ENCODE results near the gene TBPL1. TPM values are rescaled to one million over a fixed set of nuclear protein-coding genes. Genes with fewer than 3 reads are reported as not detected.
A peak's percentile ranks its signal among the peaks of the same experiment; 100 is the strongest.
"Not testable (repeated sequence)": the region's sequence is repeated elsewhere in the genome, so short reads cannot be mapped to it uniquely, and the experiment has no call there.

Gene TBPL1
- total and polyA plus RNA-seq, 2 experiments from 2014 or later = 14.7 to 32.1 TPM

DNA sequence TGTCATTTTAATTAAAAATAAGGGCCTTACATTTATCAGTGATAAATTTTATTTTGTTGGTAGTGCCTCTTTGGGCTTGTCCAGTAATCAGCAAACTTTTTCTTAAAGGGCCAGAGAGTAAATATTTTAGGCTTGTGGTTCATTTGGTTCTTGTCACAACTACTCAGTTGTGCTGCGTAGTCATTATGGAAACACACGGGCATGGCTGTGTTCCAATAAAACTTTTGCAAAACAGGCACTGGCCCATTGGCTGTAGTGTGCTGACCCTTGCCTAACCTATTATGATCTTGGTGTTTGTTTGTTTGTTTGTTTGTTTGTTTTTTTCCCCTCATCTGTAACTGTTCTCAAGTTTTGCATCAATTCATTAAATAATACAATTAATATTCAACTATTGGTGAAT lies 19.4 kb downstream of the TBPL1 start:
- no peak for DNase-seq (ENCODE audit: low read depth in 1 of 2, low spot score in 1 of 2)
- TF ChIP-seq CTCF (IDR thresholded peaks at IDR 0.05; ENCODE audit: low read depth, low read length) = no peak
- H3K27me3 ChIP-seq = no peaks in the 10 kb centered on the region
- no peaks in the 10 kb centered on the region for H3K36me3 ChIP-seq
- H3K4me1 ChIP-seq (ENCODE audit: low read depth) = no peaks in the 10 kb centered on the region
- no peak overlapping the region for H3K27ac ChIP-seq
- no peak overlapping the region for H3K4me3 ChIP-seq
- H3K9me3 ChIP-seq (ENCODE audit: low read depth) = no peaks in the 10 kb centered on the region

DNA sequence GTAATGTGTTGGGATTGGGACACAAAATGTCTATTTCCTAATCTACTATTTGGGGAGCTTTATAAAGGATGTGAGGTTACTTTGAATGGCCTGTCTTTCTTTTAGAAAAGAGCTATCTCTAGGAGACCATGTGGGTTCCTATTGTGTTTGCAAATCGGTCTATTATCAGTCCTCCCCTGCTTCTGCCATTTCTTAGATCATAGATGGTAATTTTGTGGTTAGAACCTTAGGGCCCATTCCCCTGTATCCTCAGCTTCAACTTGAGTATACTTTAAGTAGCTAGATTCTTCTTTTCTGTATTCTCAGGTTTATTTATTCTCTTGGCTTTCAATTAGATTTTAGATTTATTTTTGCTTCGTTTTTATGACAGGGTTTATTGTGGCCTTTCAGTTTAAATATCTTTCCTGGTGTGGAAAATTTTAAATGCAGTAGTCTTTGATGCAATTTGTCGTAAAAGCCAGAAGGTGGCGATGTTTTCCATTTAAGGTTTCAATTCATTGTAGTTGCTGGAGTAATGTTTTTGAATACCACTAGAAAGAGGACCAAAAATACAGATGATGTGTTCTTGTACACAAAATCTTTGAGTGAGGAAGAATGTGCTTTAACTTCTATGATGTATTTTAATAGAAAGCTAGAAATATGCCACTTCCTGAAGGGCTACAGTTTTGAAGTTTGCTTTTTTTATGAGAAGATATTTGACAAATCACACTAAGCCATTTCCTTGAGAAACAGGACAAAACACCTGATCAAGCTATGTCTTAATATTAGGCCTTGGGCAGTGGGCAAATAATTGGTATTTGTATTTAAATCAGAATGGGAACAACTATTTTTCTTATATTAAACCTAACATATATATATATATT lies 20.3 kb downstream of the TBPL1 start:
- peak; percentile 57 to 73 for DNase-seq (ENCODE audit: low read depth in 1 of 2, low spot score in 1 of 2)

DNA sequence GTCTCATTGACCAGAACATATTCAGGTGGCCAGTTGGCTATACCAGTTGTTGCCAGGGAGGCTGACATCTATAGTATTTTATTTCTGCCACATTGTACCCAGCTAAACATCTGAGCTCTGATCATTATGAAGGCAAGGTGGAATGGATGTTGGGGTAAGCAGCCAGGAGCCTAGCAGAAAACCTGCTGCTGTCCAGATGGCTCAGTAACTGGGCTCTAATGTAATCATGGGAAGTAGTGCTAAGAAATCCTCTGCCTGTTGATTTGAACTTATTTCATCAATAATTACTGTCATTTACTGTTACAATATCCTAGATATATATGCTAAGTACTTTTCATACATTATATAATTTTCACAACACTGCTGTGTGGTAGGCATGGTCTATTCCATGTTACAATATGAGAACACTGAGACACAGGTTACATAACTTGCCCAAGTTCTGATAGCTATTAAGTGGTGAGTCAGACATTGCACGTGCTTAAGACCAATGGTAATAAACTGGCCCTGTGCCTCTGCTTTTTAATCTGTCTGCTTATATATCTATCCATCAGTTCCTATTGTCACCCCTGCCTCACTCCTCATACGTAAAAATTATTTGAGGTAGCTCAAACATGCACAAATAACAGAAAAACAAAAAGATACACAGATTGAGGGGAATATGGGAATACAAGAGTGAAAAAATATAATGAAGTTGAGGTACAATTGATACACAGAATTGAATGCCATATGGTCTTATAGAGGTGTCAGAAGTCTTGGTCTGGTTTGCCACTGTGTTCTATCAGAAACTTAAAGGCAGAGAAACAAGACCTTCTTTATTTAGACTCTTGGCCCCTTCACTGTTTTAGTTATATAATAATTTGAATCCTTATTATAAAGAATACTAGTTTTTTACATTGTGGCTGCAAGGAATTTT lies 25.2 kb downstream of the TBPL1 start:
- Histone ChIP-seq H3K4me1 (ENCODE audit: low read depth) (no peaks in the 10 kb centered on the region), H3K27ac (no peak overlapping the region), H3K4me3 (no peak overlapping the region), H3K9me3 (ENCODE audit: low read depth) (no peaks in the 10 kb centered on the region), H3K36me3 (no peaks in the 10 kb centered on the region), H3K27me3 (no peaks in the 10 kb centered on the region)
- no peak for TF ChIP-seq CTCF (IDR thresholded peaks at IDR 0.05; ENCODE audit: low read depth, low read length)
- DNase-seq (ENCODE audit: low read depth in 1 of 2, low spot score in 1 of 2) = peak in 1 of 2 donors; percentile 74

More for the DNA sequence above, 20.3 kb downstream of the TBPL1 start:
- Histone ChIP-seq H3K4me1 (ENCODE audit: low read depth) (no peaks in the 10 kb centered on the region), H3K4me3 (no peak overlapping the region), H3K27me3 (no peaks in the 10 kb centered on the region), H3K36me3 (no peaks in the 10 kb centered on the region), H3K9me3 (ENCODE audit: low read depth) (no peaks in the 10 kb centered on the region), H3K27ac (no peak overlapping the region)
- peak; percentile 69 for TF ChIP-seq CTCF (IDR thresholded peaks at IDR 0.05; ENCODE audit: low read depth, low read length)

DNA sequence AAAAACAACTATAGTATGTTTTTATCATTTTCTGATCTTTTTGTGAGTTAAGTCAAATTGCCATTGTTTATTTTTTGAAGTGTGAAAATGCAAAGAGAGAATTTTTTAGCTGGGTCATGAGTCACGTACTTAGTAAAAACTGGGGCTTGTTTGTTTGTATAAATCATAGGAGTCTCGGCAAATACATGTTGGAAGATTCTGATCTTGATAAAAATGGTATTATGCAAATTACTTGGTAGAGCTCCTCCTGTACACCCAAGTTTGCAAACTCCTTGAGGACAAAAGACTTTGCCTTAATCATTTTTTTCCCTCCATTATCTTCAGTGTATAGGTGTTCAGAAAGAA lies 25.8 kb downstream of the TBPL1 start:
- TF ChIP-seq CTCF (IDR thresholded peaks at IDR 0.05; ENCODE audit: low read depth, low read length) = no peak

DNA sequence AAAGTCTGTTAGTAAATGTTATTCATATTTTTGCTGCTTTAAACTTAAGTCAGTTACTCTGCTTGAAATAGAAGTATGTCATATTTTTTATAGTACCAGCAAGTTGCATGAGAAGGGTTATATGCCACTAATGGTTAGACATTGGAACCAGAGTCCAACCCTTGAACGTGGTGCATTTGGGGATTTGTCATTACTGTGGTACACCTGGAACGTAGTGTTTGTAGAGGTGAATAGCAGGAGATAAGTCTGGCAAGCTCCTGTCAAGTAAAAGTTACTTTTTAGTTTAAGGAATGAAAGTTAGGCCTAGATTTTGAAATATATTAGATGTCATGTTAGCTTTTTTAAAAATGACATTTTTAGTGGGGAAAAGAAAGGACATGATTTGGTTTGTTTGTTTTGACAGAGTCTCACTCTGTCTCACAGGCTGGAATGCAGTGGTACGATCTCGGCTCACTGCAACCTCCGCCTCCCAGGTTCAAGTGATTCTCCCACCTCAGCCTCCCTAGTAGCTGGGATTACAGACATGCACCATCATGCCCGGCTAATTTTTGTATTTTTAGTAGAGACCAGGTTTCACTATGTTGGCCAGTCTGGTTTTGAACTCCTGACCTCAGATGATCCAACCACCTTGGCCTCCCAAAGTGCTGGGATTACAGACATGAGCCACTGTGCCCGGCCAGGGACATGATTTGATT lies 26.4 kb downstream of the TBPL1 start:
- not testable (repeated sequence) for H3K36me3 ChIP-seq; H3K4me3 ChIP-seq; H3K4me1 ChIP-seq (ENCODE audit: low read depth); H3K27me3 ChIP-seq; H3K27ac ChIP-seq; DNase-seq (ENCODE audit: low read depth in 1 of 2, low spot score in 1 of 2); H3K9me3 ChIP-seq (ENCODE audit: low read depth)

More for the DNA sequence above, 25.8 kb downstream of the TBPL1 start:
- Histone ChIP-seq H3K36me3 (no peaks in the 10 kb centered on the region), H3K9me3 (ENCODE audit: low read depth) (no peaks in the 10 kb centered on the region), H3K4me1 (ENCODE audit: low read depth) (no peaks in the 10 kb centered on the region), H3K4me3 (no peak overlapping the region), H3K27ac (no peak overlapping the region), H3K27me3 (no peaks in the 10 kb centered on the region)
- no peak for DNase-seq (ENCODE audit: low read depth in 1 of 2, low spot score in 1 of 2)

Measured in cardiac muscle cell (in vitro differentiated cells and primary cell).